Renal cortex interstitium (tissue), 11 donors: ENCODE data around the gene ARID3B. TPM values are rescaled to one million over a fixed set of nuclear protein-coding genes. Genes with fewer than 3 reads are reported as not detected.
A peak's percentile ranks its signal among the peaks of the same experiment; 100 is the strongest.

ENCODE experiments used
- DNase-seq, 11 donors: peaks; one replicate each; pipeline ENCODE4 v3.0.0-alpha.2; 2013; ENCODE audit warnings: low read depth in 9 of 11, low spot score in 4 of 11; ENCODE audit errors: extremely low read depth in 1 of 11
- polyA plus RNA-seq, 3 donors: library from polyadenylated mRNA; unstranded; fragments of 120-200 nt; gene quantifications; one replicate each; pipeline ENCODE4 v1.2.1, GENCODE V29; 2013; ENCODE audit not compliant: insufficient read length in 3 of 3

ARID3B gene
- polyA plus RNA-seq, 3 donors: 13.5 to 17.7 (median 17.1) TPM

DNA sequence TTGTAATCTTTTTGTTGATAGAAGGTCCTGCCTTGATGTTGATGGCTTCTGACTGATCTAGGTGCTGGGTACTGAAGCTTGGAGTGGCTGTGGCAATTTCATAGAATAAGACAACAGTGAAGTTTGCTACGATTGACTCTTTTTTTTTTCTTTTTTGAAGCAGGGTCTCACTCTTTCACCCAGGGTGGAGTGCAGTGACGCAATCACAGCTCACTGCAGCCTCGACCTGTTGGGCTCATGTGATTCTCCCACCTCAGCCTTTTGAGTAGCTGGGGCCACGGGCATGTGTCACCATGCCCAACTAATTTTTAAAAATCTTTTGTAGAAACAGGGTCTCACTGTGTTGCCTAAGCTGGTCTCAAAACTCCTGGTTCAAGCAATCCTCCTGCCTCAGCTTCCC is 14.2 kb downstream of the ARID3B start:
- DNase-seq: no peak

DNA sequence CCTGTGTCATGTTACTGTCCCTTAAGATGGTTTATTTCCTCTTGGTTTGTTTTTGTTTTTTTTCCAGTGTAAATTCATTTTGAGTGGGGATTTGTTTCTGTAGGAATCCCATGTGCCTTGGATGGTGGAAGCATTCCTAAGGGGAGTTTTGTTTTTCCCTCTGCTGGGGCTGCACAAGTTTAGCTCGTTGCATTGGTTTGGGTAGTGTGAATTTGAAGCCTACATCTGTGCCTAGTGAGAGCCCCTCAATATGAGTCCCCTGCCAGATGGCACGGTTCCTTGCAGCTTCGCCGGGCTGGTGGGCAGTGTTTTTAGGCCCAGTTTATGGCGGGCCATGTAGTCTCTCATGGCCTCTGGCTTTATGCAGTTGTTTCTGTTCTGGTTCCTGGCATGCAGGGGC is 17.7 kb downstream of the ARID3B start:
- no peak for DNase-seq

DNA sequence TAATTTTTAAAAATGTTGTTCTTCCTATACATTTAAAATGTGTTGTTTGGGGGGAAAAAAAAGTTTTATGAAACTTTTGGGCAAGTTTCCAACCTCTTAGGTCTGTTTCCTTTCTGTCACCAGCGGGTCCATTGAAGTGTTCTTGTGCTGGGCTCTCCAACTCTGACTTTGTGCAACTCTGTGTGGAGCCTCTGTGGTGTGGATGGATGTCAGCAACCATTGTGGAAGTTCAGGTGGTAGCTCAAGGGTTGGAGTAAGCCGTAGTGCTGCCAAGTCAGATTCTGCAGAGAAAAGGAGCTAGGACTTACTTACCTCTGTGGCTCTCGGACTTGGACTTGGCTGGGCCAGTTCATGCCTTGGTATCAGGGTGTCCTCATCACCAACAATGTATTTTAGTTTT is 22.4 kb downstream of the ARID3B start:
- no peak for DNase-seq

DNA sequence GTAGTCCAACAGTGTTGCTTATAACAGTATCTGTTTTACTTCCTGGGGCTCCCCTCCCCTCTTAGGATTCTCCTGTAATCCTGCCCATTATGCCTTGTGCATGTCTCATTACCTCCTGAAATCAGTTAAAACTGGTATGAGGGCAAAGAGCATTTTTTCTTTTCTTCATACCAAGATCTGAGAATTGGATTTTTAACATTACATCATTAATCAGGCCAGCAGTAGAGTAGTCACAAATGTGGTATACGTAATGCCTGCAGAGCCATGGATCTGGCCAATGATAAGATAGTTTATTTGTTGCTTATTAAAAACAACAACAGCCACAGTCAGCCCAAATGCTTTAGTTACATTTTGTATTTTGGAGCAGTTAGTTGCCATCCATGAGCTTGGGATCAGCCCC is 23.2 kb downstream of the ARID3B start:
- DNase-seq: no peak

DNA sequence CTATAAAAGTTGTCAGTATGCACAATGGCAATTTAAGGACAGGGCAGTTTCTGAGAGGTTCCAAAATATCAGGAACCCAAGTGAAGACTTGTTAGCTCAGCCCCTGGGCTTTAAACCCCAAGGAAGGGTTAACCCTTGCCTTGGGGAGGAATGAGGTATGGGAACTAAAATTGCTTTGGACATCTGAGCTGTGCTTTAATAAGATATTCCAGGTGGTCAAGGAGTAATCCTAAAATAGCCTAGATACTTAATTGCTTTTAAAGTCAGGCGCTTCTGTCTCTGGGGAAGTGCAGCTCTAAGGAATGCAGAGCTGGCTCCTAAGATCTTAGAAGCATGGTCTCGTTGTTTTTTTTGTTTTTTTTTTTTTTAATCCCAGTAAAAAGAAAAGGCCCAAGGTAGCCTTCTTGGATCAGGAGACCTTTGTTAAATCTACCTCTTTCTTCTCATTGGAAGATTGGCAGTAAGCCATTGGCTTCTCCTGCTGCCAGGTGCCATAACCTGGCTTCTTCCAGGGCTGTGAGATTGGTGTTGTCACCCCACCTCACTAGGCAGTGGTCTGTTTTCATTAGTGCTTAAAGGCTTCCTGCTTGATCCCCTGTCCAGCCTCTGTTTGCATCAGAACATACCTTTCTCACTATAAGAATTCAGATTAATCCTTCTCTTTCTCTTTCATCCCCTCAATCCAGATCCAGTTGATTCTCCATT is 24.5 kb downstream of the ARID3B start:
- DNase-seq: no peak

DNA sequence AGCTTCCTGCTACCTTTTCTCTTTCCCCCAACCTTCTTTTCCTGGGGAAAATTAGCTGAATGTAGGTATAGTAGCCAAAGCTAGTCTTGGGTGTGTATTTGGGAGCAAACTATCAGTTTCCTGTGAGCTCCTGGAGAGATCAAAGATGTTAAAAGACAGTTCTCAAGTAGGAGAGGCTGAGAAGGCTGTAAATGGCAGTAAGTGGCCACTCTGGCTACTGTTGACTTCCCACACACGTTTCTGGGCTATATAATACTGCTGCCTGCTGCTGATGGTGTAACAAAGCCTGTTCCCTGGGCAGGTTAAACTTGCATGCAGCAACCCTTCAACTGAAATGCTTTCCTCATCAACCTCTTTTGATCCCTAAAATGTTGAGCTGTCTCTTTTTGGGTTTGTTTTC is 27.6 kb downstream of the ARID3B start:
- DNase-seq: no peak

DNA sequence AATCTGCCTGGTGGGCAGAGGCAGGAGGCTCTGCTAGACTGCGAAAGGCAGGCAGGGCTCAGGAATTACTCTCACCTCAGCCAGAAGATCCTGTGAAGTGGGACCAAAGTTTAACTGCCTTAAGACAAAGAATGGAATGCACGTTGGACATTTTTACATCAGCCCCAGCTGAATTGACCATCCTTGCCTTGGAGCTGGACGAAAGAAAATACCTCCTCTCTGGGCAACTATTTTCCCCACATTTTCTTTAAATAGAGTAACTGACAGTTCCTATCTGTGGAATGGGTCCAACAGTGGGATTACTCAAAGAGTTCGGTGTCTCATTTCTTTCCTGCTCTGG is 28.7 kb downstream of the ARID3B start:
- no peak for DNase-seq

DNA sequence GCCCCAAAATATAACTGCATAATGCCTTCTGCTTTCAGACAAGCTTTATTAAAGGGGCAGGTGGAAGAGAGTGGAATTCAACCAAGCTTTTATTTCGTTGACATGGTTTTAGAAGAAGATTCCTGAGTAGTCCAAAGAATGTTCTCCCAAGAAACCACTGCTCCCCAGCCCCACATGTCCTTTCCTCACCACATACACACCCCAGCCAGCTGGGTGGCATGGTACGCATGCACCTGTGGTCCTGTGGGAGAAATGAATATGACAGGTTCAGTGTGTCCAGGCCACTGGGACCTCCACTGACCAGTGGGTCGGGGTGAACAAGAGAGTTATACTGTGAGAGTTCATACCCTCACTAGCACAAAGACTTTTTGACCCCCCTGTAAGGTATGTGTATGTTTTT is 30.2 kb downstream of the ARID3B start:
- DNase-seq: no peak

DNA sequence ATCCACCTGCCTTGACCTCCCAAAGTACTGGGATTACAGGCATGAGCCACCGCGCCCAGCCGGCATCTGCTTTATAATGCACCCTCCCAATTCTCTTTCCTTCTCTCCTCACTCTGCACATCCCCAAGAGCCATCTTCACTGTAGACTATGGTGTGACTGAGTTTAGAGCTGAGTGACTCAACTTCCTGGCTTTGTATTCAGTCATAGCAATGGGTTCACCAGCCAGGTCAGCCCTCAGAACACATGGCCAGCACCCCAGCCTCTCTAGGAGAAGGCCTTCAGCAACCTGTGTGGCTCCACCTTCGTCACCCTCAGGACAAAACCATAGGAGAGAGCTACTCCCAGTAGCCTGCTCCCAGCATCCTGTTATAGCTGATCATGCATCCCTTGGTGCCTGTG is 33.0 kb downstream of the ARID3B start:
- DNase-seq: no peak

DNA sequence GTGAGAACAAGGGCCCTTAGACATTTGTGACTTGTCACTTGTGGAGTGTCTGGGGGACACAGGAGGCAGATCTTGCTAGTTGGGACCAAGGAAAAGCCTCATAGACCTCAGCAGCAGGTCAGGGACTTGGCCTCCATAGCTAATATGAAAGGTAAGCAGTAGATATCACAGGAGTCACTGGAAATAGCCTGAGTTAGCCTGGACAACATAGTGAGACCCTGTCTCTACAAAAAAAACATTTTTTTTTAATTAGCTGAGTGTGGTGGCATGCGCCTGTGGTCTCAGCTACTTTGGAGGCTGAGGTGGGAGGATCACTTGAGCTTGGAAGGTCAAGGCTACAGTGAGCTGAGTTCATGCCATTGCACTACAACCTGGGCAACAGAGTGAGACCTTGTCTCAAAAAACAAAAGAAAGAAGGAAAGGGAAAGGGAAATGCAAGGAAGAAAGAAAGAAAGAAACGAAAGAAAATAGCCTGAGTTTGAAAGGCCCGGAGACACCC is 37.5 kb downstream of the ARID3B start:
- no peak for DNase-seq

DNA sequence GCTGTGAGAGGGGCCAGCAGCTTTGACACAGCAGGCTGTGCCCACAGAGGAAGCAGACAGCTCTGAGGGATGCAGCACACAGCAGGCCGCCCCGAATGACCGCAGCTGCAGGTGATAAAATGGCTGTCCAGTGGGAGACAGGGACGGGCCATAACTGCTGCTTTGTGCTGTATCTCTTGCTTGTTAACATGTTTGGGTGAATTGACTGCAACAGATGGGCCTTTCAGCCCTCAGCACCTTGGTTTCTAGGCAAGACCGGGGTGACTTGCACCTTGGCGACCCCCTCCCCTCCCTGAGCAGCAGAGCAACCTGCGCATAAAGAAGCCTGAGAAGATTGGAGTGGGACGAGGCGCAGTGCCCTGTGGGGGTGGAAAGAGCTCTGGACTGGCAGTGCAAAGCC is 38.0 kb downstream of the ARID3B start:
- DNase-seq: no peak

DNA sequence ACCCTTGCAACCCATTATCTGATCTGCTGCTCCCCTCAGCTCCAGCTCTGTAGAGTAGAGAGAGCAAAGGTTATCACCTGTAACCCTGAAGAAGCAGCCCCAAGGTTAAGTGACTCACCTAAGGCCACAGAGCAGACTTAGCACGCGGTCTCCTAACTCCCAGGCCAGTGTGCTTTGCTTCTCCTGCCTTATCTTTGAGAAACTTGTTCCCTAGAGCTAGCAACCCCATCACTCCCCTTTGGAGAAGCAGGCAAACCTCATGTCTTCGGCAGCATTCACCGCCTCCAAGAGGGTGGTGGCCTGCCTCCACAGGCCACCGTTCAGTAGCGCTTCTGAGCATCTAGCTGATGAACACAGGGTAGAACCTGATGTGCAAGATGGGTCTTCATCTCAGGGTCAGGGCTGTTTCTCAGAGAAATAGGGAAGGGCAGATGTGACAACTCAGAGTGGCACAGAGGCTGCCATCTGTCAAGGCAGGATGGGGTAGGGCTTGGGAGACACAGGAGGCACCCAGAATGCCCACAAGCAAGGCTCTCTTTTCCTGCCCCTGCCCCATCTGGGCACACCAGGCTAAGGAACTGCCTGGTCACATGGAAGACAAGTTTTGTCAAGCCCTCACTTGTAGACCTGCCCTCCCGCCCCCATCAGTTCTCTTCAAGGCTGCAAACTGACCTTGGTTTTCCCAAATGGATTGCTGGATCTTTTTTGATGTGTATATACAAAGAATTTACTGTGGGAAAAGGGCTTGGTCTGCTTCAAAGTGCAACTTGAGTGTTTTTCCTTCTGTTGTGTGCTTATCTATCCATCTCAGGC is 39.7 kb downstream of the ARID3B start:
- DNase-seq: no peak

DNA sequence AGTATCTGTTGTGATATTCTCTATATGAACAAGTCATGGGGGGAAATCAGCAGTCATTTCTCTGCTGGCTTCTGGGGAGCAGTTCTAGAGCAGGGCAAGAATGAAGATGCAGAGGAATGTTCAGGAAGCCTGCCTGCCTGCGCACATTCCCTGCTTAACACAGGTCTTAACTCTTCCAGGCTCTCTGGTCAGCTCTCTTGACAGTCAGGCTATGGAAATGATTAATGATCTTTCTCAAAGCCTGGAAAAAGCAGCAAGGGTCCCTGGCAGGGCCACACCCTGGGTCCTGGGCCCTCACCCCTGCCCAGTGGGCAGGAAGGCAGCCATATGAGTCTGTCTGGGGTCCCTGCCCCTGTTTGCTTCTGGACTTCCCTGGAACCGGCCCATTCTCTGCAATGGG is 43.2 kb downstream of the ARID3B start:
- DNase-seq: no peak

DNA sequence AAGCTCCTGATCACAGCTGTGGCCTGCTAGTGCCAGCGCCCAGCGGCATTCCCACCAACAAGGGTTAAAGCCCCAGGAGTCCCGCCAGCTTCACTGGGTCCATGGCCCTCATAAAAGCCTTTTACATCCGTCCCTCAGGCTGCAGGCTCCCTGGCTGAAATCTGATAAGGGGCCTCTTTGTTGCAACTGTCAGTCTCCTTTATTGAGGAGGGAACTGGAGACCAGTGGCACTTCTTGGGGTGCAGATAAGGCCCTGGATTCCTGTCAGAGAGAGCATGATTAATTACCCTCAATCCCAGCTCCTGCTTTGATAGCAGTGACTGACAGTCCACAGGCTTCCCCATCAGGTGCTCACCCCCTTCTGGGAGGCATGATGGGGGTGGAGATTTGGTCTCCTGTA is 43.8 kb downstream of the ARID3B start:
- DNase-seq: peak in 1 of 11 donors; percentile 38

DNA sequence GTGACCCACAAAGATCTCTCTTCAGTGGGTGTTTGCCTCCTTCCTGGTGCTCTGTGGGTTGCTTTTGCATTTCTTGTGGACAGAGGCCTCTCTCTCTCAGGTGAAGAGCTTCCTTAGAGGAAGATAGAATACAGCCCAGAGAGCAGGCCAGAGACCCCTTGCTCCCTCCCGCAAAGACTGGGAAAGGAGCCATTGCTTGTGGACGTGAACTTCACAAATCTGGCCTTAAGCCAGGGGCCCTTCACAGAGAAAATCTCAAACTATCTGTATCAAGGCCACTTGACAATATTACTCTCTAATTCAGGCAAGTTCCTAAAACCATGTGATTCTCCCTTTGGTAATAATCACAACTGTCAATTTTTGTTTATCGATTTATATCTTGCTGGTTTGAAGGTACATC is 44.2 kb downstream of the ARID3B start:
- no peak for DNase-seq

DNA sequence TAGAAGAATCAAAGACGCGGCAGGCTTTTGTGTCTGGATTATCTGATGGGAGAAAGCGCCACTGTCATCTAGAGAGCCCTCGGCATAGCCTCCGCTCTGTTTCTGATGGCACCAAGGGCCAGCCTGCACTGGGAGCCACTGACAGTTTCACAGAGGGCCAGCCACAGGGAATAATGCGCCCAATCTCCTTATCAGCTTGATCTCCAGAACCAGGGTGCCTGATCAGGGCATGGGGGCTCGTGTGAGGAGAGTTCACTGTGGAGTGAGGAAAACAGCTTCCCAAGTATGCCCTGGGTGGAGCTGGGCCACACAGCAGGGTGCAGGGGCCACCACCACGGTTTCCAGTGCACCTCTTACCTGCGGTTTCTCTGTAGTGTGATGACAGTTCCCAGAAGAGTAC is 44.8 kb downstream of the ARID3B start:
- DNase-seq: no peak

DNA sequence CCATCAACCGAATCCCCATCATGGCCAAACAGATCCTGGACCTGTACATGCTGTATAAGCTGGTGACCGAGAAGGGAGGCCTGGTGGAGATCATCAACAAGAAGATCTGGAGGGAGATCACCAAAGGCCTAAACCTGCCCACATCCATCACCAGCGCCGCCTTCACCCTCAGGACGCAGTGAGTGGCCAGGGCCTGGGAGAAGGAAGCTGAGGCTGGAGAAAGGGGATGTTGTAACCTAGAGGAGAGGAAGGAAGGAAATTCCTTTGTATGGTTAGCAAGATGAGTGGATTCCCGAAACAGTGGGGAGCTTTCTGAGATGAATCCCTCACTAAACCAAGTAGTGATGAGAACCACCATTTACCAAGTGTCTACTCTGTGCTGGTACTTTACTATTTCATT is 48.8 kb downstream of the ARID3B start:
- no peak for DNase-seq

DNA sequence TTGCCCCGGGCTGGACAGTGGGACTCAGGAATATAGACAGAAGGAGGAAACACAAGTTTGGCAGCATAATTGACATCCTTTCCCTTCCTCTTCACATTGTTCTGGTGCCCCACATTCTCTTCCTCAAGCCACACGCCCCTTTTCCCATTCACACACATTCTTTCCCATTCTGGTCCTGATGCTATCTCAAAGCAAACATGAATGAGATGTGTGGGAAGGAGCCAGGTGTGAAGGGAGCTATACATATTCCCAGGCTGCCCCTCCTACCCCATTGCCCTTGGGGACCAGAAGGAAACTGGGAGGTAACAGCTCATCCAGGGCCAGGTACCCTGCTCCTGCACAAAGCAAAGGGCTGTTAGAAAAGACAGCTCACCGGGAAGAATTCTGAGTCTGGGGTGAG is 51.2 kb downstream of the ARID3B start:
- no peak for DNase-seq

DNA sequence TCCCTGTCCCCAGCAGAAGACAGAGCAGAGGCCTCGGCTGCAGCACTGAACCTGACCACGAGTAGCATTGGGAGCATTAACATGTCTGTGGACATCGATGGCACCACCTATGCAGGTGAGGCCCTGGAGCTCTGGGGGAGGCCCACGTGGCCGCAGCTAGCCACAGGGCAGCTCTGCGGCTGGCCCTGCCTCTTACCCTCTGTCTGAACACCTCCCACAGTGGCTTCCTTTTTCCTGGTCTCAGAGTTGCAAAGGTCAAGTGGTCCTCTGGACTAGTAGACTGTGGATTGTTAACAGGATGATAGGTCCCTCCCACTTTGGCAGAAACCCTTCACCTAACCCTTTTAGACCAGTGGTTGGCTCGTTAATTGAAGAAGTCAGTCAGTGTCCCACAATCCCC is 52.1 kb downstream of the ARID3B start:
- DNase-seq: no peak

DNA sequence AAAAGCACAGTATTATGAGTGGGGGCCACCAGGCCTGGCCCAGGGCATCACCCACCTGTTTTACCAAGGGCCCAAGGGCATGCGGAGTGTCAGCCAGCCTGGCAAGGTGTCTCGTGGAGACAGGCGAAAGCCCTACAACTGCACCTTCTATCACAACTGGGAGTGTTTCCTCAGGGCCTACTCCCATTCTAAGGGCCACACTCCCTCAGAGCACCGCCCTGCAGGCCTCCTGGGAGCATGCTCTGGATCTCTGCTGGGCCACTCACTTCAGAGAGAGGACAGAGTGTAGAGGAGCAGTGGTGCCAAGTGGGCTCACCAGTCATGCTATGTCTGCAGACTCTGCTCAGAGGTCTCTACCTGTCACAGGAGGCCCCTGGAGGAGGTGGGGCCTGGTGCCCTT is 53.4 kb downstream of the ARID3B start:
- DNase-seq: no peak

DNA sequence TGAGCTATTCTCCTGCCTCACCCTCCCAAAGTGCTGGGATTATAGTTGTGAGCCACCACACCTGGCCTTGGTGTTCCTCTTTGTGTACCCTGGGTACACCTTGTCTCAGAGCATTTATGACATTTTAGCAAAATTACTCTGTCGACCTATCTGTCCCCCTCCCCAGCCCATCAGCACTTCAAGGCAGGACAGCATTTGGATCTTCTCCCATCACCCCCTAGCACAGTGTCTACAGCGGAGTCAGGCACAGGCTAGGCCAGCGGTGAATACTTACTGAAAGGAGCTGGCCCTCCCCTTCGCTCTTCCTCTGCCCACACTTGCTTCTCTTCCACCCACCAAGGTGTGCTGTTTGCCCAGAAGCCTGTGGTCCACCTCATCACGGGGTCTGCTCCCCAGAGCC is 54.3 kb downstream of the ARID3B start:
- DNase-seq: no peak
